Measurements from ENCODE around the gene CCNA1.

Gene CCNA1

GRCh38 chr13:36454121-36454520 lies 21.8 kb downstream of the CCNA1 start:
- DNase-seq: no peak

- DNase-seq: no peak
Observed at GRCh38 chr13:36454987-36455386, 22.7 kb downstream of the CCNA1 start.

- DNase-seq: no peak
Observed at GRCh38 chr13:36456577-36456976, 24.3 kb downstream of the CCNA1 start.

DNA sequence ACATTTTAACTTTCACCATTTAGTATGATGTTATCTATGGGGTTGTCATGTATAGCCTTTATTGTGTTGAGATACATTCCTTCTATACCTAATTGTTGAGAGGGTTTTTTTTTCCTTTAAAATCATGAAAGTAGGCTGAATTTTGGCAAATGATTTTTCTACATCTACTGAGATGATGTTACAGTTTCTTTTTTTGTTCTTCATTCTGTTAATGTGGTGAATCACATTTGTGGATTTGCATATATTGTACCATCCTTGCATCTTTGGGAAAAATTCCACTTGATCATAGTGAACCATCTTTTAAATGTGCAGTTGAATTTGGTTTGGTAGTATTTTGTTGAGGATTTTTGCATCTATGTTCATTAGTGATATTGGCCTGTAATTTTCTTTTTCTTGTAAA lies 29.2 kb downstream of the CCNA1 start:
- no peak for DNase-seq

DNA sequence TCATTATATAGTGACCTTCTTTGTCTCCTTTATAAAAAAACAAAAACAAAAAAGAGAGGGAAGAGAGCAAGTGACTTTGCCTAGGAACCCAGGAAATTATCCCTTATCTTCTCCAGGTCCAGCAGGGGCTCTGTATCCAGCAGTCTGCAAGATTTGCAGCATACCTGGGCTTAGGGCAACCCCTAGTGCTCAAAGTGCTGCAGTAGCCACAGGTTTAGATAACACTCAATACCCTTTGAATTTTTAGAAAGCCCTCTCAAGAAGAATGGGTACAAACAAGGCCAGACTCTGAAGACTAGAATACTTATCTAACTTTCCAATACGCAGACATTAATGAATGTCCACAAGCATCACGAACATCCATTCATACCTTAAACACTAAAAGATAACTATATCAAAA lies 43.2 kb downstream of the CCNA1 start:
- no peak for DNase-seq

DNA sequence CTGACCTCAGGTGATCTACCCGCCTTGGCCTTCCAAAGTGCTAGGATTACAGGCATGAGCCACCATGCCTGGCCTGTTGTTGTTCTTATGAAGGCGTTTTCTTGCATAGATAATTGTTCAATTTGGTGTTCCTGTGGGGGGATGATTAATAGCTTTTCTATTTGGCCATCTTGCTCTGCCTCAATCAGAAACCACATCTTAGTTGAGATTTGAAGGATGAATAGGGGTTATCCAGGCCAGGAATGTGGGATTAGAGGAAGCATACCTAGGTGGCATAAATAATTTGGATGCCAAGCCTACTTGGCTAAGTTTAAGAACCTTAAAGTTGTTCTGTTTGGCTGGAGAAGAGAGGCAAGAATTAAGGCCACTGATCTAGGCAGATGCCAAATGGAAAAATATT lies 44.4 kb downstream of the CCNA1 start:
- no peak for DNase-seq

DNA sequence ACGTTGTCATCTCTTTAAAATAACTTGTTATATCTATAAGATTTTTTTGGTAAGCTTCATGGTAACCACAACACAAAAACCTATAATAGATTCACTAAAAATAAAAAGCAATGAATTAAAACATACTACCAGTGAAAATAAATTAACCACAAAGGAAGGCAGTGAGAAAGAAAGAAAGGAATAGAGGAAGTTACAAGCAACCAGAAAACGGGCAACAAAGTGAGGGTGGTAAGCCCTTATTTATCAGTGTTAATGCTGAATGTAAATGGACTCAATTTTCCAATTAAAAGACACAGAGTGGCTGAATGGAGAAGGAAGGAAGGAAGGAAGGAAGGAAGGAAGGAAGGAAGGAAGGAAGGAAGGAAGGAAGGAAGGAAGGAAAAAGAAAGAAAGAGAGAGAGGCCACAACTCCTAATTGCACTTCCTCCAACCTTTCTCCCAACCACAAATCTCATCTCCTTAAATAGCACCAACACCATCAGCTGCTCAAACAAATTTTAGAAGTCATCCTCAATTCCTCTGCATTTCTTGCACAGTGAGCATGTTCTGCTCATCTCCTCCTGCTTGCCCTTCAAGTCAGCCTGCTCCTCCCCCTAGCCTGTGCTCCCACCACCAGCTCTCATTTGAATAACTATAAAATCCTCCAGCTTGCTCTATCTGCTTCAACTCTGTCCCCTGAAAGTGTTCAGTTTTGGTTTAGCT lies 48.6 kb downstream of the CCNA1 start:
- no peak for DNase-seq

GRCh38 chr13:36490055-36490454 lies 57.8 kb downstream of the CCNA1 start:
- no peak for DNase-seq

All from NCI-H510A treated with DMSO at 0.1 percent for 48 hours (cell line).